GM18867 (cell line): ENCODE measurements around the gene KCNJ11.
A peak's percentile ranks its signal among the peaks of the same experiment; 100 is the strongest.
"Not testable (repeated sequence)": the region's sequence is repeated elsewhere in the genome, so short reads cannot be mapped to it uniquely, and the experiment has no call there.

ENCODE experiments used
- ATAC-seq: cut with Tn5 transposase; IDR thresholded peaks from one replicate; pipeline ENCODE4 v1.9.1; 2021; ENCODE audit warnings: mild to moderate bottlenecking, moderate library complexity; ENCODE audit not compliant: unreplicated experiment

KCNJ11 gene

DNA sequence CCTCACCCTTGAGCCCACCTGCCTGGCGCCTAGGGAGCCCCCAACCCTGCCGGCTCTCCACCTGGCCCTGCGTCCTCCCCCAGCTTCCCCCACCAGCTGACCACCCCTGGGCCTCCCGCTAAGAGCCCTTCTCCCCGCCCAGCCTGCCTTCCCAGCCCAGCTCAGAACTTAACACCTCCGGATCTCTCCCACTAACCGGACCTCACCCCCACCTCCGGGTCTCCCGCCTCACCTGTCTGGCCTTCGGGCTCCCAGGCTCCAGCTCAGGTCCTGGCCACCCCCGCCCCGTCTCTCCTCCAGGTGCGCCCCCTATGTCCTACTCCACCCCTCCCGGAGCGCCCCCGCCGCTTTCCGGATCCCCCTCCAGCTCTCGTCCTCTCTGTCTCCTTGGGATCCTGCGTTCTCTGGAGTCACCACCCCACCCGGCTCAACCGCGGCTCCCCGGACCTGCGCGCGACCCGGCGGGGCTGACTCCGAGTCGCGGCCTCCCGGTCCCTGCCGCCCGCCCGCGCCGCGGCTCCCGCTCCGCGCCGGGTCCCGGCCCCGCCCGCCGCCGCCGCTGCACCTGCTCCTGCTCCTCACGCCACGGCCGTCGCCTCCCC, at the start of gene KCNJ11:
Gene KCNJ11, minus strand, starts transcription at position 51 of the 602 bp plus-strand sequence. CDS start 568 bp downstream, outside the sequence.
- ATAC-seq = peak; percentile 36

DNA sequence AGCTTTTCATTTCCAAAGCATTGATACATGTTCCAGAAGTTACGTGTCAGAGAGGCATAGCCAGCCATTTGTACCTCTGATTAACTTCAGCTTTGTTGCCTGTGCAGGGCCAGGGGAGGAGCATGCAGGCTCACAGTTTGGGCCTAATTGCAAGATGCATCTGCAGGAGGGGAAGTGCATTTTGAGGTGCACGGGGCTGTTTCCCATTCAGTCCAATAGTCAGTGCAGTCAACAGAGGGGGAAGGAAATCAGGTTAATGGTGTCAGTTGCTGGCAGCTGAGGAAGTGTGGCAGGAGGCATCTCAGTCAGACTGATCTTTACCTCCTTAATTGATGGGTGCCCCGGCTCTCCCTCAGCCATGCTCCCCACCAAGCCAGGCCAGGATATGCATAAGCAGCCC, 48.9 kb upstream of the KCNJ11 start:
- ATAC-seq = no peak

GRCh38 chr11:17434108-17434507, 45.6 kb upstream of the KCNJ11 start:
- no peak for ATAC-seq

GRCh38 chr11:17432002-17432401, 43.5 kb upstream of the KCNJ11 start:
- ATAC-seq = no peak

- ATAC-seq = no peak
These were observed 42.7 kb upstream of the KCNJ11 start for GRCh38 chr11:17431139-17431538.

- no peak for ATAC-seq
These were observed 42.2 kb upstream of the KCNJ11 start for GRCh38 chr11:17430616-17431015.

DNA sequence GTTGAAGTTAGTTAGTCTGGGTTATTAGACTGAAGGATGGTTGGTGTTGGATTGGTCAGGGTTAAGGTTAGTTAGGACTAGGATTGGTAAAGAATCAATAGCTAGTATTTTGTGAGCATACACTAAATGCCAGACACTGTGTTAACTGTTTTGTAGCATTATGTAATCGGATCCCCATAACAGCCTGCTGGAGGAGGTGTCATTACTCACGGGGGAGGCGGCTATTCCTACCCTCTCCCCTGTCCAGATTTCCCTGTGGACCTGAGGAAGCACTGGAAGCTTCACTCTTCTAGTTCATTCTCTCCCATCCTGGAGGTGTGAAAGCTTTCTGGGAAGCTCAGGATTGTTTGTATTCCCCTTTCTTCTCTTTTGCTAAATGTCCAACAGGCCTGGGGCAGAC, 40.5 kb upstream of the KCNJ11 start:
- ATAC-seq = no peak

GRCh38 chr11:17428261-17428660, 39.8 kb upstream of the KCNJ11 start:
- ATAC-seq = no peak

DNA sequence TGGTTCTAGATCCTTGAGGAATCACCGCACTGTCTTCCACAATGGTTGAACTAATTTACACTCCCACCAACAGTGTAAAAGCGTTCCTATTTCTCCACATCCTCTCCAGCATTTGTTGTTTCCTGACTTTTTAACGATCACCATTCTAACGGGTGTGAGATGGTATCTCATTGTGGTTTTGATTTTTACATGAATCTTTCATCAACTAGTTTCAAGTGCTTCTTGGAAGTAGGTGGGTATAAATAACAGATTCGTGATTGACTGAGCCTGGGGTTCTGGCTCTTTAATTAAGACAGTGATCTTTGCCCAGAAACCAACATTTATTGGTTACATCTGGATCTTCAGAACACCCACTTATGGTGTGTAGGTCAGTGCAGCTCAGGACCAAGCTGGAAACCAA, 37.8 kb upstream of the KCNJ11 start:
- ATAC-seq = not testable (repeated sequence)

- no peak for ATAC-seq
These were observed 35.3 kb upstream of the KCNJ11 start for GRCh38 chr11:17423533-17424310.

DNA sequence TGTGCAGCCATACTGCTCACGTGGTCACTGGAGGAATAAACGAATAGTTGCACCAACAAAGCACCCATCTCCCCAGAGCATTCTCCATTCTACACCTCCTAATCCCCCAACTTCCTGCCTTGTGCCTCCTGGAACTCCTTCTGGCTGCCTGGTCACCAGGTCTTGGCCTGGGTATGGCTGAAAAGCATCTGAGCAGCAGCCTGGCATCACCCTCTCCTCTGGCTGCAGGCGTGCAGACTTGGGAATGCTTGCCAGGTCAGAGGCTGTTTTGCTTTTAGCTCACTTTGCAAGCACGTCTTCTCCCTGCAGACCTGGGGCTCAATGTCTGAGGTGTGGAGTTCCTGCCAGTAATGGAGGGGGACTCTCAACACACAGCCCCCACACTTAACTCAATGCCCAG, 33.3 kb upstream of the KCNJ11 start:
- no peak for ATAC-seq

GRCh38 chr11:17418444-17419081, 30.1 kb upstream of the KCNJ11 start:
- no peak for ATAC-seq

DNA sequence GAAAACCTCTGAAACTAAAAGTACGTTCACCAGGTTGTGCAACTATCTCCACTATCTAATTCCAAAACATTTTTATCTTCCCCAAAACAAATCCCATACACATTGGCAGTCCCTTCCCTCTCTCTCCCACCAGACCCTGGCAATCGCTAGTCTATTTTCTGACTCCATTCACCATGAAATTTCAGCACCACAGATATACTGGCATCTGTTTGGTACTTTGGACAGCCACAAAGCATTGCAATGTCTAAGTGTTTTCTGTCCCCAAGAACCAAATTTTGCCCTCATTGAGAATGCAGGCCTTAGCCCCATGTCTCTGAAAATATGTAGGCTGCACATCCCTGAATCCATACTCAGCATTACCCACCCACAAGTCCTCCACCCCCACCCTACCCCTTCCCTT, 28.0 kb upstream of the KCNJ11 start:
- no peak for ATAC-seq

GRCh38 chr11:17415523-17416104, 27.2 kb upstream of the KCNJ11 start:
- ATAC-seq = no peak

DNA sequence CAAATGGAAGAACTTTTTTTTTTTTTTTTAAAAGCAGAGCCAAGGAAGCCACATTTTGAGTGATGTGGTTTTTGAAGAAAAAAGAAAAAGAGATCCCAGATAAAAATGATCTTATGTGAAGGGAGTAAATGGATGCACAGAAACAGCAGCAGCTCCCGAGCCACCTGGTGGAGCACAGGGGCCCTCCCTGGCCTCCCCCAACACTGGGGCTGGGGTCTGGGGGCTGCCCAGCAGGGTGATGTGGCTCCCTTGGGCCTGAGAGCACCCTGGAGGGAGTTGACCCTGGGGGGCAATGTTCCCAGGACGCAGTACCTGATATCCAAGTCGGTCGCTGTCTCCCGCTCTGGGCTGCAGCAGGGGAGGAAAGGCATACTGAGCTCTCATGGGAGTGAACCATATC, 26.5 kb upstream of the KCNJ11 start:
- ATAC-seq = no peak

GRCh38 chr11:17414317-17414737, 25.9 kb upstream of the KCNJ11 start:
- no peak for ATAC-seq

DNA sequence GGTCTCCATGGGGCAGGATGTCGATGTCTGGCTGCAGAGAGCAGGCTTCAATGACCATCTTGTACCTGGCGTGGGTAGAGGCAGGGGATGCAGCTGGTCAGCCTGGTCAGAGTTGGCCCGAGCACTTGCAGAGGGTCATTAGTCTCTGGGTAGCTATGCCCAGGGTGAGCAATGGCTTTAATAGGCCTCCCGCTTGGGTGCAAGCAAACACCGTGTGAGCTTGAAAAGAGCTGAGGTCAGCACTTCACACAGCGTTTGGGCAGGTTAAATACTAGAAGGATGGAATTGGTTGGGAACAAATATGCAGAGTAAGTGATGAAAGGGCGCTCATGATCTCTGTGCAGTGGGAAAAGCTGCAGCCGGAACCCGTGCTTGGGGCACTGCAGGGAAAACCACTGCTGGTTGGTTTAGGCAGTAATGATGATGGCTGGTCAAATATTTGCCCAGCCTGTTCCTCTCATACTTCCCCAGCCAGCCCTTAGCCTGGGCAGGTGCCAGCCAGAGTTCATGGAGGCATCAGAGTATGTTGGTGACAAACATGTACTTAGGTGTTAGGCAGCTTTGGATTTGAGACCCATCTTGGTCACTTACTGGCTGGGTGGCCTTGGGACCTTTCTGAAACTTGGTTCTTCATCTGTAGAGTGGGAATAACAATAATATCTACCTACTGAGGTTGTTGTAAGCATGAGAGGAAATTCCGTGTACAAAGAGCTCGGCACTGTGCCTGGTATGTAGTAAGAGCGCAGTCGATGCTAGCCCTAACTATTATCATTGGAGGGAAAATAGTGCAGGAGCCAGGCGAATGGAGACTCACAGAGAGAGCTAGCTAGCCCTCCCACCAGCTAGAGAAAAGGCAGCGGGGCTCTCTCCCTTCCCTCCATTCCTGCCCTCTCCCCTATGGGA, 25.2 kb upstream of the KCNJ11 start:
- ATAC-seq = no peak

GRCh38 chr11:17412488-17413180, 24.2 kb upstream of the KCNJ11 start:
- no peak for ATAC-seq

- no peak for ATAC-seq
These were observed 23.0 kb upstream of the KCNJ11 start for GRCh38 chr11:17411418-17411817.
